ENCODE data around the gene QARS1.

QARS1 gene

DNA sequence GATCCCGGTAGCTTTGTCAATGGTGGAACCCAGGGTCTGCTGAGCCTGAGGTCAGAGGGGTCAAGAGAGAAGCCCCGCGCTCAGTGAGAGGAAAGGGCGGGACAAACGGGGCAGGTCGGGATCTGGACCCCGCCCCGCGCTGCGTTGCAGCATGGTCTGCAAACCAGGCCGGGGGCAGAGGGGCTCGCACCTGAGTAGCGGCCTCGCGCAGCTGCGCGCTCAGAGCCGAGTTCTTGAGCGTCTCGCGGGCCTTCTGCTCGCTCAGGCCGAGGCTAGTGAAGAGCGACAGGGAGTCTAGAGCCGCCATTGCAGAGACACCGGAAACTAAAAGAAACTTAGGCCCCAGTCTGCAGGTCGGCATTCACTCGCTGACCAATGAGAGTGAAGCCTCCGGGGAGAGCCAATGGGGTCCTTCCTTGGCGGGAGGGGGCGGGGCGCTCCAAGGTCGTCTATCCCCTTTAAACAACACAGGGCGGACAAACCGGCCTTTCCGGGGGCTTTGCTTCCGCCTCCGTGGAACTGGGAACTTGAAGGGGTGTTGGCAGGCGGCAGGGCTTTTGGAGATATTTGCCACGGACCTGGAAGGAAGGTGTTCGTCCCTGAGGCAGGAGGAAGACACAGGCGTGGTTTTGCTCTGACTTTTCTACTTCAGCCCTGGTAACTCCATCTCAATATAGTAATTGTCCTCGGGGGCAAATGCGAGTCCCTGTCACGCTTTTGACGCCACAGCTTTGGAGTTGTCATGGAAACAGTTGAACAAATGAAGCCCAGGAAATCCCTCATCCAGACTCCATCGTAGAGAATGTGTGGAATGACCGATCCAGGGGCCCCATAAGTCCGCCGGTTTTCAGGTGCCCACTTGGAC lies at the start of gene QARS1:
QARS1 (minus strand) TSS at position 331 of the 865 bp plus-strand sequence; CDS start at position 307, 24 bp downstream.
- peak; percentile 94 for DNase-seq

DNA sequence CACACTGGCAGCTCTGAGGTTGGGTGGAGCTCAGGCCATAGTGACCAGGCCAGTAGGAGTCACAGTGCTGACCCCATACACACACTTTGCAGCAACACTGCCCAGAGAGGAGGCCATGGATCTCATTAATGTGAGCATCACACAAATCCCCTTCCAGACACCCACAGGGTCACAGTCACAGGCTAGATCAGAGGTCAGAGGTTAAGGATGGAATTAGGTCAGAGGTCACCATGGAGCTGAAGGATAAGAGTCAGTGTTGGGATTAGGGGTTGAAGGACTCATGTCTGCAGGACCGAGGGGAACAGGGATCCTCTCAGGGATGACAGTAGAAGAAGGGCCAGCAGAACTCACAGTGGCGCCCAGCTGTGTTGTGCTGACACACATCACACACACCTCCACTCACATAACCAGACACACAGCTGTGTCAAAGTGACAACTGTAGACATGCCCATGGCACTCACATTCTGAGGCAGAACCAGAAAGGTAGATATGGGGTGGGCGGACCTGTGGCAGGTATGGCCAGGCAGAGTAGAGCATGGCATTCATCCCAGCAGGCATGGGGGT lies 48.9 kb upstream of the QARS1 start:
- no peak for DNase-seq

DNA sequence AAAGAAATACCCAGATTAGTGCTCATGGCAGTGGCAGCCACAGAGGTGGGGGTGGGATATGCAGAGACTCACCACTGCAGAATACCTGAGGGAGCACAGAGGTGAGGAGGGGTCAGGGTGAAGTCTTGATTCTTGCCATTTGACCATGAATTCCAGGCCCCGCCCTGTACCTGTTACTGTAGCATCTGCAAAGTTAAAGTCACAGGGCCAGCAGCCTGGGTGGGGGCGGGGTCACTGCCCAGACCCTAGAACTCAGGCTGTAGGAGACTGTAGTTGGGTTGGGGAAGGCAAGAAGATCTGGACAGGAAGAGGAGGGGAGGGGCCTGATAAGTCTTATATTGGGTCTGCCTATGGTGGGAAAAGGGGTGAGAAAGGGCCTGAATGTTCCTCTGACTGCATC lies 47.1 kb upstream of the QARS1 start:
- no peak for DNase-seq

DNA sequence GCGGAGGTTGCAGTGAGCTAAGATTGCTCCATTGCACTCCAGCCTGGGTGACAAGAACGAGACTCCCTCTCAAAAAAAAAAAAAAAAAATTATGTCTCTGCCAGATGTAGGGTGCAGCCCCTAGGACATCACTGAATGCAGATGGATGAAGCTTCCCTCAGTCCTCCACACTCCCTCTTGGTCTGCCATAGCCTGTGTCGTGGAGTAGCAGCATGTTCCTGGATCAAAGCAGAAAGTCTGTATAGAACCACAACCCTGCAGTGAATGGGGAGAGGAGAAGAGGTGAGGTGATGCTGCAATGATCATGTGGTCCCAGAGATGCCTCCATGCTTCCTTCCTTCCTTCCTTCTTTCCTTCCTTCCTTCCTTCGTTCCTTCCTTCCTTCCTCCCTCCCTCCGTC lies 43.6 kb upstream of the QARS1 start:
- no peak for DNase-seq

DNA sequence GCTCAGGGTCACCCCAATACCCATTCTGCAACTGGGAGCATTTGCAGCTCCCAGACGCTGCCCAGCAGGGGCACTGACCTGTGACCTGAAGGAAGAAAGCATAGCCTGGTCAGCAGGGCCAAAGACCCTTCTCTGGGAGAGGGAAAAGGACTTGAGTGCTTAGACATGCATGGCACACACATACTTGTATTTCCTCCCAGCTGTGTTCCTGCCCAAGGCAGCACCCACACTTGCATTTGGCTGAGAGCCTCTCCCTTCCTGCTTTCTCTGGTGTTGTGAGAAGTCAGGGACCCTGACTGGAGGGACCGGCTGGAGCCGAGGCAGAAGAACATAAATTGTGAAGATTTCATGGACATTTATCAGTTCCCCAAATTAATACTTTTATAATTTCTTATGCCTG lies 35.5 kb upstream of the QARS1 start:
- no peak for DNase-seq

DNA sequence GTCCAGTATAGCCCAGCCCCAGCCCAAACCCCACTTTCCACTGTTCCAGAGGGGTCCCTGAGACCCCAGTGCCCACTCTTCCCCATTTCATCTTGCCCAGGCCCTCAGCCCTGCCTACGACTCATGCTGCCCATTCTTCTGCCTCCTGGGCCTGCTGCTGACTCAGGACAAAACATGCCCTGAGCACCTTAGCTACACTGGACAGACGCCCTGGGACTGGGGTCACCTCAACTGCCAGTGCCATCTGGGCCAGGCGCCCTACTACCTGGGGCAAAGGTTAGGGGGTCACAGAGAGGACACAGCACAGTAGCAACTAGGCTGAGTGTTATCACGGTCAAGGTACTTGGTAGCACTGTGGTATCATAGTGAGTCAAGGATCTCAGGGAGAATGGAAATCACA lies 30.9 kb upstream of the QARS1 start:
- DNase-seq = no peak

DNA sequence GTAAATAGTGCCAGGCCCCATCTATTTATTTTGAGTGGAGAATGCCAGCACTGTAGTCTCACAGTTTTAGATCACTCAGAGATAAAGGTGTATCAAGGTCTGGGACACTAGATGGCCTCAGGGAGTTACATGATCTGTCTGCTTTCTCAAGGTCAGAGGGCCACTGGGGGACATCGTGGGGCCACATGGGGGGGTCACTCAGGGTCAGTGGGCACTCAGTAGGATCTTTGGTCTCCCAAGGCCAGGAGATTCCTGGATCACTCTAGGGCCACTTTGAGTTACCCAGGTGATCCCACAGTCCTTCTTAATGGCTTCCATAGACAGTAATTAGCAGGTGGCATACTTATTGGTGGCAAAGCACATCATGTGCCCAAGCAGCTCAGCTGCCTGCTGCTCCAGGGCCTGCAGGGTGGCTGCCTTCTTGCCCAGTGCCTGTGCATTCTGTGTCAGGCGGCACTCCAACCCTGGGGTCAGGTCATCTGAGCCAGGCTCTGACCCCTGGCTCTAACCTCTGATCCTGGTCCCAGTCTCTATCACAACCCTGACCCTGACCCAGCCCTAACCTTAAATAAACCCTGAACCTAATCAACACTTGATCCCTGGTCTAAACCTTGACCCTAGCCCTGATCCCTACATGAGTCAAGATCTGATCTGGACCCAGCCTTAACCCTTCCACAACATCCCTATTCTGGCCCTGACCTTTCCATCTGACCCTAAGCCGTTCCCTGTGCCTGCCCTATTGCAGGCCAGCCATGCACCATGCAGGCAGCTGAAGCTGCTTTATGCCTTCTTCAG lies 30.1 kb upstream of the QARS1 start:
- DNase-seq = no peak

DNA sequence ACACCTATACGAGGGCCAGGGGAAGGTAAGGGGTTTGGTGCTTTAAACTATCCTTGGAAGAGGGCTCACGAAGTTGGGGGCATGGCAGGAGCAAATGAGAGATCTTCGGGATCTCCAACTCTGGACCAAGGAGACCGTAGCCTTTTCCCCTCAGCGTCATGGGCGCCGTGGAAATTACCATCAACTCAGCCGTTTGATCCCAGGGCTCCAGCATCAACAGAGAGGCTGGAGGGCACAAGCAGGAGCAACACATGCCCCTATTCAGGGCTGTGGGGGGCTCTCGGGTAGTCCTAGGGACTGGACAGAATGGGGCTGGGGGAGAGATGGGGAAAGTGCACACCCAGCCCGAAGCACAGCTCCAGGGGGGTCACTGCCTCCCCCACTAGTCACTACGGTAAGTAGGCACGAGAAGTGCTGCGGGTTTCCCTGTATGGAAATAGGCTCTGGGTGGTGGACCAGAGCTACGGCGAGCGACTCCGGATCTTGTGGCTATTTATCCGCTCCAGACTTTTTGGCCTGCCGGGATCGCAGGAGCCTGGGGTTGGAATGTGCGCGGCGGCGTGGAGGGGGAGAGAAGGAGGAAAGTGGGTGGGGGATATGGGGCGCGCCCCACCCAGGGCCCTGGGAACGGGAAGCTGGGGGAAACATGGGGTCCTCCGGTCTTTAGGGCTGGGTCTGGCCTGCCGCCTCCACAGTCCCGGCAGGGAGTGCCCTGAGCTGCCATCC lies 28.8 kb upstream of the QARS1 start:
- DNase-seq = no peak

DNA sequence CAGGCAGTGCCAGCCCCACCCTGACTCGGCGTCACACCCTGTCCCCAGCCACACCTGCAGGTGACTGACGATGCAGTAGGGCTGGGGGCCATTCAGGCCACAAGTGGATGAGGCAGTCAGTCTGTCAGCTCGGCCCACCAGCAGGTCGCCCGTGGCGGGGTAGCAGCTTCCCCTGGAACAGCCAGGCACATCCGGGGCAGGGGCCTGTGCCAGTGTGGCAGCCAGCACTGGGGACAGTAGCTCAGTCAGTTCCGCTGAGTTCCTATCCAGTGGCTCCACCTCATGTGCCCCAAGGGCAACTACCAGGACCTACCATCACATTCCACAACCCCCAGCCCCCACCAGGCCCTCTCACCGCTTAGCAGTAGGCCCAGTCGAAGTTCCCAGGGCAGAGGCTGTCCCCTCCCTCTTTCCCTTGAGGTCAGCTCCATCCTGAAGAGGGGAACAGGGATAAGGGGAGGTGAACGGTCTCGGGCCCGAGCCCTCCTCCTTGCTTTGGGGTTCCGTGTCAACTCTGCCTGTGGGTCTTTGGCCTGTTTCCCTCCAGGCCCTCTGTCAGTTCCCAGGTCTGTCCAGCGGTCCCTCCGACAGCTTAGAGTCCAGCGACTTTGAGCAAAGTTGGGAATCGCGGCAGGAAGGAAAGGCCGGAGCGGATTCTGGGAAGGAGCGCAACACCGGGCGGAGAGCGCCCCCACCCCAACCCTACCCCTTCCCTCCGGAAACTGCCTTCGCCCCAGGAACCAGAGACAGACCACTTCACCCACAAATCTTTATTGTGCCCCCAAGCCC lies 28.1 kb upstream of the QARS1 start, which contains the start of gene LAMB2:
LAMB2 (minus strand) TSS at position 614 of the 789 bp plus-strand sequence; CDS start at position 431, 183 bp downstream.
- DNase-seq = no peak

DNA sequence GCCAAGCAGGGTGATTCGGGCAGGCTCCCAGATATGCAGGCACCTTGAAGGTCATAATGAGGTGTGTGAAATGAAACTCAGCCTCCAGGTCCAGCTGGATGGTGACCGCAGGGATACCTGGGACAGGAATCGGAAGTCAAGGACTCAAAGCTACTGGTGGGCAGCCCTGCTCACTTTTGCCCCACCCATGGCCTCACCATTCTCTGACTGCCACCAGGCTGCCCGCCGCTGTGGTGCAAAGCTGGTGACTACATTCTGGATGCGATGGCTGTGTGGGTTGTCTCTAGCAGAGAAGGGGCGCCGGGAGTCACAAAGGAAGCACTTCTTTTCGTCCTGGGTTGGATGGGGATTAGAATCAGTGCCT lies 27.5 kb upstream of the QARS1 start:
- no peak for DNase-seq

DNA sequence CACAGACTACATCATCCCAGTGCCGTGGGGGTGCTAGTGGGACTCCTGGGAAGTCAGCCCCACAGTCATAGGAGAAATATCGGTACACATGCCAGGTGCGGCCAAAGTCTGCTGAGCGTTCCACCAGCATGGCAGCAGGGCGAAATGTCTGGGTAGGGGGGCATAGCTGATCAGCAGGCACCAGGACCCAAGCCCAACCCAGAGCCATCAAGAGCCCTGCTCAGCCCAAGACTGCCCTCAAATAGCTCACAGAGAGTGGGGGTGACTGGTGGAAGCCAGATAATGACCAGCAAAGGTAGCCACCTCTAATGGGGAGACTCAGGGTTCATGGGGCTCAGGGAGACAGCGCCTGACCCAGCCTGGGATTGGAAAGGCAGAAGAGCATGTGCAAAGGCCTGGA lies 27.0 kb upstream of the QARS1 start:
- DNase-seq = no peak

DNA sequence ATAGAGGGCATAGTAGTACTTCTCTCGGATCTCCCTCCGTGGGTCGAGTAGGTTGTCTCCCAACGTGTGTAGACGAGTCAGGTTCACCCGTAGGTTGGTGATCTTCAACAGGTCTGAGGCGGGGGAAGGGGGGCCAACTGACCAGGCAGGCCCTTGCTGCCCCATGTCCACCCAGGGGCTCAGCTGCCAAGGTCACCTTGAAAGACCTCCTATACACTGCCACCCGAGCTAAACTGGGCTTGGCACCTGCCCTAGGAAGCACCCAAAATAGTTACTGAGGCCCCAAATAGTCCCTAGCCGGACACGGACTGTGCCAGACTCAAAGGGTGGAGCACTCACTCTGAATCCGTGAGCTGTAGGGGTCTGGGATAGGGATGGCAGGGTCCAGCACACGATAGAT lies 26.5 kb upstream of the QARS1 start:
- no peak for DNase-seq

DNA sequence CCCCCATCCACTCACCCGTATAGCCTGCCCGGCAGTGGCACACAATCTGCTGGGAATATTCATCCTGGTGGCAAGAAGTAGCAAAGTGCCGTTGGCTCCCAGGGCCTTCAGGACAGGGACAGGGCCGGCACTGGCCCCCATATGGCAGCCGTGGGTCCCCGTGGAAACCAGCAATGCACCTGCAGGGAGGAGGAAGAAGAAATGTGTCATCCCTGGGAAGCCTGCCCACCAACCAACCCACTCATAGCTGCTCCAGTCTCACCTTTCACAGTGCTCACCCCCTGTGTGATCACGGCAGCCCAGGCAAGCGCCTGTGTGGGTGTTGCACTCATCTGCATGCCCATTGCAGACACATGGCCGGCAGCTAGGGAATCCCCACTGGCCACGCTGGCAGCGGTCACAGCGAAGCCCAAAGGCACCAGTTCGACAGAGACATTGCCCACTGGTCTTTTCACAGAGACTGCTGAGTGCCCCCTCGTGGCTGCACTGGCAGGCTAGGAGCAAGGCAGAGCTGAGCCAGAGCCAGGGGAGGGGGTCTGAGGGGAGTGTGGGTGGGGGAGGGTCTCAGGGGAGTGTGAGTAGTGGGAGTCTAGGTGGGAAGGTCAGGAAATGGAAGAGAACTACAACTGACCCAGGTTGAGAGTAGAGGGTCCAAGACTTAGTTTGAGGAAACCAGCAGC lies 20.6 kb upstream of the QARS1 start:
- DNase-seq = no peak

DNA sequence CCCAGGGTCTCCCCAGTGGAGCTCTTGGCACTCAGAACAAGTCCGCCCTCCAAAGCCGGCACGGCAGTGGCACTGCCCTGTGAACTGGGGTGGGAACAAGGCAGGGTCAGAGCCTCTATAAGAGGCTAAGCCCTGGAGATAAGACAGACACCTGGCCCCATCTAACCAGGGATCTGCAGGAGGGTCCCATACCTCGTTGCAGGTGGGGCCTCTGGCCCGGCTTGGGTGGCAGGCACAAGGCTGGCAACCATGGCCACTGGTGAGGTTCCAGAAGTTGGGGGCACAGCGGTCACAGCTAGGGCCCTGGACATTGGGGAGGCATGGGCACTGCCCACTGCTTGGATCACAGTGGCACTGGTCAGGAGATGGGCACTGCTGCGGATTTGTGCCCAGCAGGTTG lies 19.6 kb upstream of the QARS1 start:
- no peak for DNase-seq

DNA sequence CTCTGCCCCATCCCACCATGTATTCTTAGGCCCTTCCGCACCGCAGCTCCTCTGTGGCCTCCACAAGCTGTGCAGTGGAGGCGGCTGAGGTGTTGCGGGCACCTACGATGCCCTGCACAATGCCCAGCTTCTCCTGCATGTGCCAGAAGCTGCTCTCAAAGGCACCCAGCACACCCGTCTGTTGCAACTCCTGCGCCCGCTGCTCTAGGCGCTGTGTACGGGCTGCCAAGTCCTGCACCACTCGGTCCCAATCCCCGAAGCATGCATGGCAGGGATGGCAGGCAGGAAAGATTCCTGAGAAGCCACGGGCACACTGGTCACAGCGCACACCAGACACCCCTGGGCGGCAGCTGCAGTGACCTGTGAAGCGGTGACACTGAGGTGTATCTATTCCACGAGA lies 19.1 kb upstream of the QARS1 start:
- DNase-seq = no peak

DNA sequence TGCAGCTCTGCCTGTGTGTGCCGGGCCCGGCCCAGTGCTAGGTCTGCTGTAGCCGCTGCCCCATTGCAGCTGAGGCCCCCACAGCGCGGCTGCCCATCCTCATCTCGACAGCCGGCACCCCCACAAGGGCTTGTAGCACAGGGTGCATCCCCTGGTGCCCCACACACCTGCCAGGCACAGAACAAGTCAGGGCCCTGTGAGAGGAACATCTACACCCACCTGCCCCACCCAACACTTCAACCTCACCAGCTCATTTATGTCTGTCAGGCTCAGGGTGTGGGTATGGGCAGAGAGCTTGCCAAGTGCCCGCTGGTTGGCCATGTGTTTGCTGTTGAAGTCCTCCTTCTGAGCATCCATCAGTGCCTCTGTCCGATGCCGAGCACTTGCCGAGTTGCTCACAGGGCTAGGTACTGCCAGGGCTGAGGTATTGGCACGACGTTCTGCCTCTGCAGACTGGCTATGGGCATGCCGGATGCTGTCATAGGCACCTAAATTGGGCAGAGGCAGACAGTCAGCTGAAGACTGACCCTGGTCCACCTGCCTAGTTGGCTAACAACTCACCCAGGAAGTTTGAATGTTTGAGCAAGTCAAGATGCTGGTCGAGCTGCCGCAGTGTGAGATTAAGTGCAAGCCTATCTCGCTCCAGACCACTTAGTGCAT lies 18.5 kb upstream of the QARS1 start:
- no peak for DNase-seq

DNA sequence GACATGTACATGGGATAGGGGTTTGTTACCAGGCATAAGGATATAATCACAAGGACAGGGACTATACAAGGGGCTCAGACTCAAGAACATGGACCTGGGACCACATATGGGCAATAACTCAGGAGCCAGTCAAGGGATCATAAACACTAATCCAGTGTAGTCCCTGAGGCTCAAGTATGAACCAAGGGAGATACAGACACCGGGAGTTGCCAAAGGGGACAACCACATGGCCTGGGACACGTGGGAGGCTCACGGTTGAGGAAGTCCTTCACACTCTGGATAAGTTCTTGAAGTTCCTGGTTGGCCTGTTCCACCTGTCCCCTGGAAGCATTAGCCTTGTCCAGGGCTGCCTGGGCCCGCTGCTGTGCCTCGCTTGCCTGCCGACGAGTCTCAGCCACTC lies 17.9 kb upstream of the QARS1 start:
- no peak for DNase-seq

DNA sequence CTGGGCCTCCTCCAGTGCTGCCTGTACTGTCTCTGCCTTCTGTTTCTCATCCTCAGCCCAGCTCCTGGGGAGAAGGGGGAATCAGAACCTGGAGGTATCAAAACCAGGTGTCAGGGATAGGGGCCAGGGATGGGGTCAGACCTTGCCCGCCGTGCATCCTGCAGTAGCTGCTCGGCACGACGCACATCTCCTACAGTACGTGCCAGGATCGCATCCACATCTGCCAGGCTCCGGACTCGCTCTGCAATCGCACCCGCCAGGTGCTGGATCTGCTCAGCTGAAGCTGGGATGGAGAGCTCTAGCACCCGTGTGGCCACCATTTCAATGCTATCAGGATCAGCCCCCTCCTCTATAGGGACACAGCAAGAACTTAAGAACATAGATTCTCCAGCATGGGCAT lies 17.5 kb upstream of the QARS1 start:
- no peak for DNase-seq

DNA sequence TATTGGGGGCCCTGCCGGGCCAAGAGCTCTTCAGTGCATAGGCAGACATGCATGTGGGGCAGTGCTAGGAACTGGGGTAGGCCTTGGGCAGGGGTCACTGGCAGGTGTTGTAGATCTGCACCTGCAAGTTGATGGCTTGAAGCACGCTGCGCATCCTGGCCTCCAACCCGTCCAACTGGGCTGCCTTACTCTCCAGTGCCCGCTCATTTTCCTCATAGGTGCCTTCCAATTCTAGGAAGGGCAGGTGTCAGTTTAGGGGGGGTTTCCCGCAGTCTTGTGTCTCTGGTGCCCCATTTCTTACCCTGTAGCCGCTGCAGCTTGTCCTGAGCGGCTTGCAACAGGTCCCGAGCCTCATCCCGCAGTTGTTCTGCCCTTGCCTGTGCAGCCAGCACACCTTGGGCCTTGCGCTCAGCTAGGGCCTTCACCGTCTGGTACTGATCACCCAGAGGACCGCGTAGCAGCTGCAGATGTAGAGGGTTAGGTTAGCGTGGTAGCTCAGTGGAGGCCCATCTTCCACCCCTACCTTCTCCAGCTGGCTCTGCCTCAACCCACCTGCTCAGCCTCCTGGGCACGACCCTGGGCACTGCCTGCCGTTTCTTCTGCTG lies 16.7 kb upstream of the QARS1 start:
- DNase-seq = no peak

DNA sequence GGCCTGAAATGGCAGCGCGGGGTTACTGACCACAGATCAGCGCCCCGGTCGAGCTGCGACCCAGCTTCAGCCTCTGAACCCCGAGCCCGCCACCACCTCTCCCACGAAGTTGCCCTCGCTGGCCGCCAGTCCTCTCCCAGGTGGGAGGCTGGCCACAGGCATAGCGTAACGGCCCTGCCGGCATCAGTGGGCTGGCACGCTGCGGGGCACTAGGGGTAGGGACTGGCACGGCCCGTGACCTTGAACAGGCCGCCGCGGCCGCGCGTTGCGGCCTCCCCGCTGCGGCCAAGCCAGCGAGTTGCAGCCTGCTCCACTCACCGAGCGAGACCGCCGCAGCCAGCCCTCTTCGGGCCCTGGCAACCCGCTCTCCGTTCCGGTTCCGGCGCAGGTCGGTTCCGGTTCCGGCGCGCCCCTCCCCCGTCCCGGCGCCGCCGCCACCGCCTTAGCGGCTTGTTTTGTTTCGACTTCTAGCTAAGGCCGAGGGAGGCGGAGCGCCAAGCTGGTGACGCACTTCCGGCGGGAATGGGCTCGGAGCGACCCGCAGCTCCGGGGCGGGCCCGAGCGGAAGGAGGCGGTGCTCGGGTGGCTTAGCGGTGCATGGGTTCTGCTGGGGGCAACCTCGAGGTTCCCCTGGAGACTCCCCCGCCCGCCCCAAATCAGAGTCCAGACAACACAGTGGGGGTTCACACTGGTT lies 16.0 kb upstream of the QARS1 start, which contains the start of gene USP19:
USP19 (minus strand) TSS at position 386 of the 694 bp plus-strand sequence. CDS start 1,678 bp downstream, outside the sequence.
- peak; percentile 96 for DNase-seq

Measured in activated CD4-positive, alpha-beta T cell treated with anti-CD3 and anti-CD28 coated beads, Interleukin-2, Interleukin-6, amounts not matched to agents 100 ng/mL and 50 ng/mL, durations not matched to agents 16 hours and 8 hours (primary cell).